GM18511 (cell line): Measurements from ENCODE around the gene ADGRF5.

Source experiments
- ATAC-seq: cut with Tn5 transposase; IDR thresholded peaks from one replicate; pipeline ENCODE4 v1.9.1; 2021; ENCODE audit warnings: mild to moderate bottlenecking, moderate library complexity; ENCODE audit not compliant: unreplicated experiment

Gene ADGRF5

DNA sequence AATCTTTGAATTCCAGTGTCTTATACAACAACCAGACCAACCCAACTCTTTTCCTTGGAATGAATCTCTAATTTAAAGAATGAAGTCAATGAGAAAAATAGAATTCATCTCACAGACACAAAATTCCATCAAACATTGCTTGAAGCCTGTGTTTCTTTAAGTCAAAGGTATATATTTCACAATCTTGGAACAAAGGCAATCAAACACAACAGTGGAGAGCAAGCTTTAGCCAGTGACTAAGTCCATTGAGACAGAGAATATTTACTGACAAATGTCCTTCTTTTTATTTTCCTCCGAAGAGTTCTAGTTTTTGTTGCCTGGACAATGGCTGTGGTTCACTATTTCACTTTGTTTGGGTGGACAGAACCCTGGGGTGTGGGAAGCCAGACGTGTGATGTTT is 92.8 kb downstream of the ADGRF5 start:
- no peak for ATAC-seq

- ATAC-seq, result no peak
These were observed 100.3 kb downstream of the ADGRF5 start for GRCh38 chr6:46821458-46821881.

GRCh38 chr6:46819561-46819960 is 102.2 kb downstream of the ADGRF5 start:
- ATAC-seq, result no peak

DNA sequence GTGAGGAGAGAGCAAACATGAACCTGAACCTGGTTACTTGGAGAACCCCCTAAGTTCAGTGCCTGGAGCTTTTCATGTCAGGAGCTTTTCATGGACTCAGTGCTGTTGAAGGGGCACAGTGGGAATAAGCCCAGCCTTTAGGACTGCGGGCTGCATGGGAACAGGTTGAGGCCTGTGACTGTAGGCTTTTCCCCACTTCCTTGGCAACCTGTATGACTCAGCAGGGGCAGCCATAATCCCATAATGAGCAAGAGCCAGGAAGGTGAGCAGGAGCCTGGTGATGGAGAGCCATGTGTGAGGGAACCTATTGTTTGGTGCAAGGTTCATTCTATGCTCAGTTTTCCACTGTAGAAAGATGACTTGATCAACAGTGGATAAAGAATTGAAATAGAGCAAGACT is 105.1 kb downstream of the ADGRF5 start:
- no peak for ATAC-seq

DNA sequence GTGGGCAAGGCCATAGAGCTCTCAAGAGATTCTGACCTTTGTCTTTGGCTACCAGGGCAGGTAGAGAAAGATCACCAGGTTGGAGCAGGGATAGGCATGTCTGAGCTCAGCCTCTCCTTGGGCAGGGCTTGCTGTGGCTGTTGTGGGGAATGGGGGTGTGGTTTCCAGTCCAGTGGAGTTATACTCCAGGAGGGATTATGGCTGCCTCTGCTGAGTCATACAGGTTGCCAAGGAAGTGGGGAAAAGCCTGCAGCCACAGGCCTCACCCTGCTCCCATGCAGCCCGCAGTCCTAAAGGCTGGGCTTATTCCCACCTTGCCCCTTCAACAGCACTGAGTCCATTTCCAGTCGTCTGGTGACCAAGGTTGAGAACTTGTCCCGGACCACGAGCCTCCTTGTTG is 106.6 kb downstream of the ADGRF5 start:
- no peak for ATAC-seq

GRCh38 chr6:46808806-46809205 is 112.9 kb downstream of the ADGRF5 start:
- no peak for ATAC-seq
